ENCODE results near the gene FHOD3. TPM values are rescaled to one million over a fixed set of nuclear protein-coding genes. Genes with fewer than 3 reads are reported as not detected.

FHOD3 gene
- total RNA-seq, 1 donor from 2014 or later = 347 TPM

DNA sequence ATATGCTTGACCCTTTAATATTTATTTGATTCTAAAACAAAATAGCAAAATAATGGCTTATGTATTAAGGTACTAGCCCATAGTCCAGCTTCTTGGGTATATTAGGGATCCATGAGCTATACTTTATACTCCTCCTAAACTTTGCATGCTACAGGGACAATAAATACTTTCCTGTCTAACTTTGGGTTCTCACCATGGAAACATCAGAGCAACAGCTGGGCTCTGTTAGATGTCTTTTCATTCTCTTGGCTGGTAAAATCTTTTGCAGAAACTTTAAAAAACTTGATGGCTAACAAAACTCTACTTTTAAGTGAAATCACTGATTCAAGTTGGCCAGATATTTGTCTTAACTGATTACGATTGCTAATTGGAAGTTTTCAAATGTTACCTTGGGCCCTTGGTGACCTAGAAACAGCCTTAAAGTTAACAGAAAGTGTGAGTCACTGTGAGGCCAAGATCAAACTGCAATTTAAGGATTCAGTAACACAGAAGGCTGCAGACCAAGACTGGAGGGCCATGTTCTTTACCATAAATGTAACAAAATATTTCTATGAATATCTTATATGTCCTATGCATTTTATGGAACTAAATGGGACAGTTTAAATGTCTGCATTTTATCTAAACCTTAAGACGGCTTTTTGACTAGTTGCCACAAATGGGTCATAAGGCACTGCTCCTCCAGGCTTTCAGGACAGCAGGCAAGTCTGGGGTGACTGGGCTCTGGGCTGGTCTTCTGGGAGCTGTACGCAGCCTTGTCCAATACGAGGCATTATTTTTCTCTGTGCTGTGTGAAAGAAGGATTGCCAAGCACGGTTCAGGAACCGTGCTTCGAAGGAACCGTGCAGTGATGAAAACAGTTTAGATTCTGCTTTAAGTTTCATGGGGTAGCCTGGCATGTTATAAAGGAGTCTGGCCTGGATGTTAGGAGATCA is 342.8 kb downstream of the FHOD3 start:
- intact Hi-C loops (cut with micrococcal nuclease) = no loop called here
- no peak for ATAC-seq
- no peak for DNase-seq

DNA sequence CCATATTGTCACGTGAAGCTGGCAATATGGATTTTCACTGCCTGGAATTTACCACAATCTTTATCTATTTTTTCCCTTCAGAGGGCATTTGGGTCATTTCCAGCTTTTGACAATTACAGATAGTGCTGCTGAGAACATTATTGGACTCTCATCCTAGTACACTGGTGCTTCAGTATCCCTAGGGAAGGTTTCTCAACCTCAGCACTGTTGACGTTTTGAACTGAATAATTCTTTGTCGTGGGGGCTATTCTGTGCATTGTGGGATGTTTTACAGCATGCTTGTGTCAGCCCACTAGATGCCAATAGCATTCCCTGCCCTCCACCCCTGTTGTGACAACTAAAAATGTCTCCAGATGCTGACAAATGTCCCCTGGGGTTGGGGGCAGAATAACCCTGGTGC is 345.5 kb downstream of the FHOD3 start:
- intact Hi-C loops (cut with micrococcal nuclease) = no loop called here
- DNase-seq (no peak), ATAC-seq (peak; percentile 59)

DNA sequence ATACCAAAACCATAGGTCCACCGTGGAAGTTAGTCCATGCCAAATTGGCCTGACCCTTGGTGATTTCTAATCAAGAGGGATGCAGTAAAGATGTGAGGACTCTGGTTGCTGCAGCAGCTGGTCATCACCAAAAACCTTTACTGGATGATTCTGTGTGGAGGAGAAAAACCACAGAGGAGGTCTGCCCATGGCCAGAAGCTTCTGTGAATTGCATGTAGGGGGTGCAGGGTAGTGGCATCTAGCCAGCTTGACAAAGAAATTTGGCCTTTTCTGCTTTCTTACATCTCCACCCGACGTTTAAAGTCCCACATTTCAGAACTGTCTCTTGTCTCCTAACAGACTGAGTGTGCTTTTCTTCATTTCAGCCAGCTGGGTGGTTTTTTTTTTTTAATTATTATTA is 351.3 kb downstream of the FHOD3 start:
- intact Hi-C loops (cut with micrococcal nuclease) = no loop called here
- no peak for DNase-seq
- no peak for ATAC-seq

DNA sequence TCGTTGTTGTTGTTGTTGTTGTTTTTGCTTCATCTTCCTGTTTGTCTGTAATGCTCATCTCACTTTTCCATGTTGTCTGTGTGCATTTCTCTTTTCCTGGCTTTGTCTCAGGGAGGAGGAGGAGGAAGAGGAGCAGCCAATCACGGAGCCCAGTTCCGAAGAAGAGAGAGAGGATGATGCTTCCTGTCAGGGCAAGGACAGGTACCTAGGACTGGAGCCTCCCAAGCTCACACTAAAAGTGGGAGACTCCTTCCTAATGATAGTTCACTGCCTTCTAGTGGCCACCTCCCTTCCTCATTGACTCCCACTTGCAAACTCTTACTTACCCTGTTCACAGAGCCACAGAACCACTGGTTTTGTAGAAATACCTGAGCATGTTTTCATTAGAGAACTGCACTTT is 351.7 kb downstream of the FHOD3 start:
- intact Hi-C loops (cut with micrococcal nuclease) = no loop called here
- ATAC-seq (no peak), DNase-seq (no peak)

DNA sequence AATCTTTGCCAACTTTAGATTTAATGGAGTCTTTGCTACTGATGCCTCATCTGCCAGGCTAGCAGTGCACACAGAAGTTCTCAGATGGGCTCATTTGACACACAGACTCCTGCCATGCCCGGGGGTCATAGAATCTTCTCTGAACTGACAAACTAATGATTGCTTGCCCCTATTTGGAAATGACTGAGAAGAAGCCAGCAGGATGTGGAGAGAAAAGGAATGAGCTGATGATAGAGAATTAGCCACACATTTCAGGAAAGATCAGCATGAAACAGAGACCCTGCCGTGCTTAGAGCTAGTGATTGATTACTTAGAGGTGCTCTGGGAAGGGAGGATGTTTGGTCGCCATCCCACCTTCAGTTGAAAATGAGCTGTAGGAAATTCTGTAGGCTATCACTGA is 352.8 kb downstream of the FHOD3 start:
- DNase-seq (no peak), ATAC-seq (no peak)
- intact Hi-C loops (cut with micrococcal nuclease) = no loop called here

DNA sequence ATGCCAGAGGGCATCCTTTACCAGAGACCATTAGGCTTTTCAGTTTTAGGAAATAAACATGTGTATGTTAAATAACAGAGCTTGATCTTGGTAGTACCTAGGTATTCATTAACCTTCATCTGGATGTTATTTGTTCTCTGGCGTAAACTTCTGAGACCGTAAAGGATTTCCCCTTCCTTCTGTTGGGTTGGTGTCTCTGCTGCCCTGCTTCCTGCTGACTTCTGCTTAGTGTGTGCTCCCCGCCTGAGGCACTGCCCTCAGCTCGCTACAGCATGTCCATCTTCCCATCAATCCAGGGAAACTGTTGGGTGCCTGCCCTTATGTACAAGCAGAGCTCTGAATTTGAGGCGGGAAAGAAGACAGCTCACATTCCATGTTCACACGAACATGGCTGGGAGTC is 353.4 kb downstream of the FHOD3 start:
- intact Hi-C loops (cut with micrococcal nuclease) = no loop called here
- DNase-seq (no peak), ATAC-seq (no peak)

DNA sequence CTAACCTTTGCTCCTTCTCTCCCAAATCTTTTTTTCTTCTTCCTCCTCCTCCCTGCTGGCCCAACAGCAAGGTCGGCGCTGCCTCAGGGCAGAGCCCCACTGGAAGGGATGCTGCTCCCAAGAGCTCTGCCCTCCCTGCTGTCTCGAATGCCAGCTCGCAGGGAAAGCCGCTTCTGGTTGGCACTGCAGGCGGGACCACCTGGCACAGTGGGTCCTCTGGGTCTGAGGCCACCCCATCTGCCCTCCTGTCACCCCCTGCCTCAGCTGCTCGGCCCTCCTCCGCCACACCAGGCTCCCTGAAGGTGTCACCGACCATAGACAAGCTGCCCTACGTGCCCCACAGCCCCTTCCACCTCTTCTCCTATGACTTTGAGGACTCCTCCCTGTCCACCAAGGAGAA is 355.0 kb downstream of the FHOD3 start:
- no peak for DNase-seq
- intact Hi-C loops (cut with micrococcal nuclease) = no loop called here
- ATAC-seq = peak; percentile 10

DNA sequence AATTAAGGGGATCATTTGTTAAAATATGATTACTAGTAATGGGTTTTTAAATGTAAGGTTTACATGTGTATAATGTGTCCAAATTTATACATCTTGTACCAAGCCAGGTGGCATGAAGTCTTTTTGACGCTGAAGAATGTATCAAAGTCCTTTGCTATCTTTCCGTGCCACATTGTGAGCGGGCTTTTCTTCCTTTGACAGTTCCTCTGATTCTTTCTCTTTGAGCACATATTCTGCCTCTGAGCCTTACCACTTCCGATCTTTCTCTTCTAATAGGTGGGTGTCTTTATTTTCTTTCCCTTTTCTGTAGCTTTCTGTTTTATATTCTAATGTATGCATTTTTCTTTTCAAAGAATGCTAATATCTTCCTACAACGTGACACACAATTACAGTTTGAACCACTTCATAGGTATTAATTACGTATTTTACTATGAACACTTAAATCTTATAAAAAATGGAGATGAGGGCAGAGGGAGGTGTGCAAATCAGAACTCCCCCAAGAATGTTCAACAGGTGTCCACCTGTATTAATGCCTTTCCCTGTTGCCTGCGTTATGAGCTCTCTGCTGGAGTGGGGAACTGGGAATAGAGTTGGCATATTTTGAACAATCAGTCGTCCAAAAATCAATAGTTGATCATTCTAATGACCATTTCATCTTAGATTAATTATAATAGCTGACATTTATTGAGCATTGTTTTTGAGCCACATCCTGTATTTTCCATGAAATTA is 355.8 kb downstream of the FHOD3 start:
- intact Hi-C loops (cut with micrococcal nuclease) = no loop called here

DNA sequence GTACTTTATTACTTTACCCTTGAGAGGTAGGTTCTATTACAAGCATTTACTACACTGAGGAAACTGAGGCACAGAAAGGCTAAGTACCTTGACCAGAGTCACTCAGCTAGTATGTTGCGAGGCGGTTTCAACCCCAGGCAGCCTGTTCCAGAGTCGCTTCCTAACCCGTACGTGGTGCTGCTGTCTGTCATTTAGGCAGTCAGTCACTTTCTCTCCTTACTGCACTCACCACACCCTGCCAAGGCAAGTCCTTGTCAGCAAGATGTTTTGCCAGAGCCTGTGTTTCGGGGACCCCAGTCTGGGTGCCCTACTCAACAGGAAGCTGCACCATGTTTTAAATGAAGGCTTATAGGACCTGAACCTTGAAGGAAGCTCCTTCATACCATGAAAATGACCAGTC is 356.4 kb downstream of the FHOD3 start:
- intact Hi-C loops (cut with micrococcal nuclease) = no loop called here
- ATAC-seq = peak; percentile 26

More for the DNA sequence above, 355.8 kb downstream of the FHOD3 start:
- ATAC-seq (no peak), DNase-seq (no peak)

DNA sequence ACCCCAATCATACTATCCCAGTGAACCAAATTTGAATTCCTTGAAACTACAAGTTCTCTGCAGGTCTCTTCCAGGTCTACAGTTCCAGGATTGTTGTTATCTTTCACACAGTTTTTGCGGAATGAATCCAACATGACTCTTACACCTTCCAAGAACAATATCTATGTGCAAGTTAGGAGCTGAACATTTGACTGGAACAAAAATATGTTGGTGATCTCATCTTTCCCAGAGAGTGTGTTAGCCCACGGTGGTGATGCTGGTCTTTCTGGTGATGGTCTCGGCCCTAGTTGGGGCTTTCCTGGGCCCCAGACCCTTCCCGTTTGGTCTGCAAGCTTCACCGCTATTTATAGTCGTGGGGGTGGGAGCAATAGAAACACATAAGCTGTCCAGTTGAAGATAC is 357.6 kb downstream of the FHOD3 start:
- intact Hi-C loops (cut with micrococcal nuclease) = no loop called here
- no peak for DNase-seq
- peak; percentile 73 for ATAC-seq

More for the DNA sequence above, 356.4 kb downstream of the FHOD3 start:
- DNase-seq = no peak

DNA sequence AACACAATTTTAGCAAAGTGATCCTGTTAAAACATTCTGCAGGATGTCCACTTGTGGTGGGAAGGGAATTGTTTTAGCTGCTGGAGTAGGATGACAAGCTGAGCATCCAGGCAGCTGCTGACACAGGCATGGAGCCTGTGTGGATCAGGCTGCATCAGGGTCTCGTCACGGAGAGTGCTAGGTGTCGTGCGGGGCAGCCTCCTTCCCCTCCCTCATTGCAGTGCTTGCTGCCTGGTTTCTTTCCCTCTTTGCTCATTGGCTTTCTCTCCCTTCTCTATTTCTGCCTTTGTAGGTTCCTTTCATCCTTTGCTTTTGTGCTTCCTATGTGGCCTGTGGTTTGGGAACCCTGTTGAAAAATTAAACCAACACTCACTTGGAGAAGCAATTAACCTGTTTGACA is 358.4 kb downstream of the FHOD3 start:
- no peak for DNase-seq
- intact Hi-C loops (cut with micrococcal nuclease) = no loop called here
- peak; percentile 10 for ATAC-seq

DNA sequence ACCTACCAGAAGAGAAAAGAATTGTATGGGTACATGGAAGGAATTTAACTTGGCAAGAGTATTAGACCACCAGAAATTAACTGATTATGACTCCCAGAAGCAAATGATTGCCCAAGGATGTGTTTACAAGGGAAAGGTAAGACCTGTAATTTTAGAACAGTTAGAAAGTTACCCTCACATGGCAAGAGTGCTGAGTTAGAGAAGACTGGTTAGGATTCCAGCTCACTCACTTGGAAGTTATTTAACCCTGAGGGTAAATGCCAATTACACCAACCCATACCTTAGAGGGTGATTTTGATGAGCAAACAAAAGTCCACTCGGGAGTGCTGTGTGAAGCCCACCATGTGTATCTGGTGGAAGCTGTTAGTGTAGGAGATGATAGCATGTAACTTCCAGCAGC is 361.1 kb downstream of the FHOD3 start:
- ATAC-seq (no peak), DNase-seq (no peak)
- intact Hi-C loops (cut with micrococcal nuclease) = no loop called here

DNA sequence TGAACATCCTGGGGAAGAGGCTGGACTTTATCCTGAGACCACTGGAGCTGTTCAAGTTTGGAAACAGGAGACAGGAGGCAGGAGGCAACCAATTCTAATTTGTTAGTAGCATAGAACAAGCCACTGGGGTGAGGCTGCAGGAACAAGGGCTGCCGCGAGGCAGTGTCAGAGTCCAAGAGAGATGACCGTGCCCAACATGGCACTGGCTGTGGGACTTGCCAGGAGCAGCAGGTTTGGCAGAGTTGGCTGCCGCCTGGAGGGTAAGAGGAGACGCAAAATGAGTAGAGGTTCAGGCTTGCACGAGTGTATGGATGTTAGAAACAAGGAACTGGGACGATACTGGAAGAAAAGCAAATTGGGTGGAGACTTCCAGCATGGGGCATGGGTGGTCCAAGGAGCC is 362.8 kb downstream of the FHOD3 start:
- intact Hi-C loops (cut with micrococcal nuclease) = no loop called here
- peak; percentile 80 for ATAC-seq

DNA sequence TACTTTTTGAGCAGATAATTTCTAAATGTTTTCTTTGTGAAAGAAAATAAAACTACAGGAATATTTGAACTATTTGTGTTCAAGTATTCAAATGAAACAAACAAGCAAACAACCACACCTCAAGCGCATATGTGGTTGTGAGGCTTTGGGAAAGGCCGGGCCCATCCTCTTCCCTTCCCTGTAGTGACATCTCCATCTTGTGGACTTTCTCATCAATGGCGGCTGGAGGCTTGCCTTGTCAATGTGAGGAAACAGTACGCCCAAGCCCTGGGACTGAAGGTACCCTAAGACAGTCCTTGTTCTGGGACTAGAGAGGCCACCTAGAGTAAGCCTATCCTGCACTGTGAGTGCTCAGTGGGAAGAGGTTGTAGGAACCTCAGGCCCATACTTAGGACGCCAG is 364.5 kb downstream of the FHOD3 start:
- intact Hi-C loops (cut with micrococcal nuclease) = no loop called here
- DNase-seq (no peak), ATAC-seq (peak; percentile 23)

More for the DNA sequence above, 362.8 kb downstream of the FHOD3 start:
- DNase-seq = peak; percentile 68

DNA sequence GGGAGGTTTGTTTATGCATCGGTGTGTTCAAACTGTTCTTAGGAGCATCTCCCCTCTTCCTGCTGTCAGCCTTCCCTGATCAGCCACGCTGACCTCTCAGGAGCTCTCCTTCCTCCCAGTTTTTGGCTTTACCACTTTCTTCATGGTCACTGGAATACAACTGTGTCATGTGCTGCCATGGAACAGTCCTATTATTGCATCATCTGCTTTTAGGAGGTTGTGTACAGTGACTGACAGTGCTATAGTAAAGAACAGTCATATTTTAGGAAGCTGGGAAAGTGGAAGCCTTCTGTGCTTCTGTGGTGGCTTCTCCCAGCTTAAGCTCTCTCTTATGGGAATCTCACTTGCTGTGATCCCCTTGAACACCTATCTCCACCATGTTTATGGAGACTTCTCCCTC is 365.8 kb downstream of the FHOD3 start:
- DNase-seq (no peak), ATAC-seq (peak; percentile 48)
- intact Hi-C loops (cut with micrococcal nuclease) = no loop called here

DNA sequence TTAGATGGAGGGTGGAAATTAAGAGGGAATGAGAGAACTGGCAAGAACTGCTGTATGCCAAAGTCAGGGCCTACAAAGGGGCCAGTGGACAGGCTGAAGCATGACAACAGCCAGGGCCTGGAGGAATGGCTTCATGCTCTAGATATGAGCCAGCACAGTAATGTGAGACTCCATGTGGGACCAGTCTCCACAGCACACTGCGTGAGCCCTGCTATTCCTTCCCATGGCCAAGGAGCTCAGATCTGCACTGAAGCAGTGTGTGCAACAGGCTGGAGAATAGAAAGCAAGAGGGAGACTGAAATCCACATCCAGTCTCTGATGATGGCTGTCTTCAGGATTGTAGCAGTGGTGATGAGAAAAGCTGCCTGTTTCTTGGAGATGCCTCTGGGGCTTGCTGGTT is 368.4 kb downstream of the FHOD3 start:
- intact Hi-C loops (cut with micrococcal nuclease) = no loop called here
- DNase-seq = no peak
- peak; percentile 42 for ATAC-seq

DNA sequence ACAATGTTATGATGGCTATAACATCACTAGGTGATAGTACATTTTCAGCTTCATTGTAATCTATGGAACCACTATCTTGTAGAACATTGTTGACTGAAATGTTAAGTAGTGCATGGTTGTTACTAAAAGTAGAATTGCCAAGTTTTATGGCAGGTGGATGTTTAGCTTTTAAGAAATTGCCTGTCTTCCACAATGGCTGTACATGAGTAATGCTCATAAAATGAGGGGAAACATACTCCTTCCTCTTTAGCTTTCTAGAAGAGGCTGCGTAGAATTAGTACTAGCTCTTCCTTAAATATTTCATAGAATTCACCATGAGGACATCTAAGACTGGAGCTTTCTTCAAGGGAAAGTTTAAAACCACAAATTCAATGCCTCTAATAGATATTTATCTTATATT is 370.3 kb downstream of the FHOD3 start:
- no peak for DNase-seq
- intact Hi-C loops (cut with micrococcal nuclease) = no loop called here
- no peak for ATAC-seq

DNA sequence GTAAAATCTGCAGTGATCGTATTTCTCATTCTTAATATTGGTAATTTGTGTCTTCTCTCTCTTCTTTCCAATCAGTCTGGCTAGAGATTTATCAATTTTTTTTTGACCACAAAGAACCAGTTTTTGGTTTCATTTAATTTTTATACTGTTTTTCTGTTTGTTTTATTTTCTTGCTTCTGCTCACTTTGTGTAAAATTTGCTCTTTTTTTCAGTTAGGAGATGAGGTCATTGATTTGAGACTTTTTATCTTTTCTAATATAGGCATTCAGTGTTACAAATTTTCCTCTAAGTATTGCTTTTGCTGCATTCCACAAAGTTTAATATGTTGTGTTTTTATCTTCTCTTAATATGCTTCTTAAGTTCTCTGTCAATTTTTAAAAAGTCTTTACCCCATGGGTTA is 370.8 kb downstream of the FHOD3 start:
- intact Hi-C loops (cut with micrococcal nuclease) = no loop called here
- ATAC-seq = no peak
- DNase-seq = no peak

DNA sequence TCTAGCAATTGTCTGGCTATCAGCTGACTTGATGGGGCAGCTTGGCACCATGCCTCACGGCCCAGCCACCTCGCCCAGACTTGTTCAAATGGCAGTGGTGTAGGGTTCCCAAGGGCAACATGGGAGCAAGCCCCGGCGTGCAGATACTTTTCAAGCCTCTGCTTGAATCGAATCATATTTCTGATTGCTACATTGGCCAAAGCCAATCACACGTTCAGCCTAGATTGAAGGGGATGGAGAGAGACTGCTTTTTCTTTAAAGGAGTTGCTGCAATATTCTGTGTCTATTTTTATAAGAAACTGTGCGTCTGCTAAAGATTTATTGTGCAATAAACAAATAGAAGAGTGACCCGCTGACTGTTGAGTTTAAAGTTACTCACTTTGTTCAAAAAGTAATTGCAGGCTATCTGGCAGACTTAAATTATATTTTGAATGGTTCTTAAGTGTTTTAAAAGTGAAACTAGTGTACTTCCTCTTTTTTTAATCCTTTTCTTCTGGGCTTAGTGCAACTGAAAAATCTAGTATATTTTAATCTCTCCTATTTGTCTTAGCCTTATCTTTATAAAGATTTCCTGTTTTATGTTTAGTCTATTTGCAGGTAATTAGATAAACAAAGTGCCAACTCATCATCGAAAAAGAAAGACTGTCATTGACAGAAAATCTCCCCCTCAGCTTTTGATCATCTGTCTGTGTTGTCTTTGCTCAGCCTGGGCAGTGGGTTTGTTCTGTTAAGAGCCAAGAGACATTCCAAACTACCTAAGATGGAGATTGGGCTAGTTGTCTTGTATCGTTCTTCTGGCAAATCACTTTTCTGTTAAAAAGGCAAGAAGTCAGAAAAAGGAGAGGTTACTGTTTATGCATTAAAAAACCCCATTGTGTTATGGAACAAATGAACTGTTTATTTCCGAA is 375.2 kb downstream of the FHOD3 start:
- peak; percentile 42 for ATAC-seq
- DNase-seq = peak; percentile 31
- intact Hi-C loops (cut with micrococcal nuclease) = no loop called here

DNA sequence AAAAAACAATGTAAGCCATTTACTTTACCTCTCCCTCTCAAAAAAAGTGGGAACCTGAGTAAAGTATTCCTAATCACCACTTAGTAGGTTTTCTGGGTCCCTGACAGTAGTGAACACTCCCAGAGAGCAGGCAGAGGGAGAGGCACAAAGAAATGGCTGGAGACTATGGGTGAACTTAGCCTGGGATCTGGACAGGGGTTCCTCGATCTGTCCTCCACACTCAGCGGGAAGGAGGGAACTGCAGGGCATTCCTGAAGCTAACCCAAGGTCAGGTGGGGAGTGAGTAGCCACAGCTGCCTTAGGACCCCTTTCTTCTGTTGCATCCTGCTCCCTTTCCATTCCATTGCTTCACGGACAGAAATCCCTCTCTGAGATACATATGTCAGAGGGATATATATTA is 375.9 kb downstream of the FHOD3 start:
- DNase-seq = no peak
- ATAC-seq = peak; percentile 35
- intact Hi-C loops (cut with micrococcal nuclease) = no loop called here
